Heart left ventricle (tissue), 16 donors: ENCODE data around the gene MAT2A. TPM values are rescaled to one million over a fixed set of nuclear protein-coding genes. Genes with fewer than 3 reads are reported as not detected.

Experiments used
- ATAC-seq, 4 donors: fragments of 200-7000 bp; cut with Tn5 transposase; one replicate each; pipeline ENCODE4 v1.9.1; 2020 to 2022; ENCODE audit warnings: moderate library complexity in 4 of 4, mild to moderate bottlenecking in 3 of 4, moderate number of reproducible peaks in 1 of 4
- DNase-seq, 5 donors: peaks; one replicate each; pipeline ENCODE4 v3.0.0-alpha.2; 2020
- H3K27ac ChIP-seq, 12 donors: fragments of 200-600 bp; sonication (generic) in 4 of 12; one replicate each; pipeline versions ENCODE4 v1.5.0 to v1.8.0; 2016 to 2022; ENCODE audit warnings: mild to moderate bottlenecking in 2 of 12
- H3K27me3 ChIP-seq, 9 donors: fragments of 200-600 bp; sonication (generic) in 2 of 9; one replicate each; pipeline versions ENCODE4 v1.5.1 to v1.8.0; 2016 to 2022; ENCODE audit warnings: mild to moderate bottlenecking in 3 of 9
- H3K36me3 ChIP-seq, 9 donors: fragments of 200-600 bp; sonication (generic) in 2 of 9; one replicate each; pipeline versions ENCODE4 v1.5.0 to v1.8.0; 2018 to 2022; ENCODE audit warnings: mild to moderate bottlenecking in 2 of 9
- H3K4me1 ChIP-seq, 12 donors: fragments of 200-600 bp; sonication (generic) in 4 of 12; one replicate each; pipeline versions ENCODE4 v1.5.0 to v1.8.0; 2016 to 2022; ENCODE audit warnings: mild to moderate bottlenecking in 3 of 12
- H3K4me3 ChIP-seq, 12 donors: fragments of 200-600 bp; sonication (generic) in 4 of 12; one replicate each; pipeline versions ENCODE4 v1.5.0 to v1.8.0; 2017 to 2022; ENCODE audit warnings: mild to moderate bottlenecking in 9 of 12, moderate library complexity in 4 of 12
- H3K9me3 ChIP-seq, 12 donors: fragments of 200-600 bp; sonication (generic) in 4 of 12; one replicate each; pipeline versions ENCODE4 v1.5.0 to v1.8.0; 2016 to 2022; ENCODE audit warnings: mild to moderate bottlenecking in 1 of 12
- POLR2A ChIP-seq, 2 donors: fragments of 450-650 bp; IDR thresholded peaks; one replicate each; pipeline ENCODE4 v1.6.1; 2017; ENCODE audit warnings: antibody characterized with exemption in 2 of 2, mild to moderate bottlenecking in 2 of 2, moderate library complexity in 2 of 2
- WGBS, 4 donors: extraction: QIAGEN DNeasy Blood & Tissue Kit in 2 of 4; methylation state at CpG; one replicate each; pipeline versions ENCODE4 v1.1.5 to v1.1.7; 2013 to 2018; 5-methylcytosine and 5-hydroxymethylcytosine counted together
- intact Hi-C, 10 donors: fragments of 100-400 bp; cut with DNase I; formaldehyde crosslinking; loops; one replicate each; pipeline versions ENCODE4 v1.11.1 to v1.14.2; 2022
- polyA plus RNA-seq, 2 donors: library from polyadenylated mRNA; stranded (reverse); fragments of 200-250 nt; gene quantifications; one replicate each; pipeline ENCODE4 v1.2.3, GENCODE V29; 2013
- total RNA-seq, 9 donors: library from RNA; depleted of rRNA in 2 of 9; stranded (reverse); fragments of >200 nt in 2 of 9; fragmentation: NEBNext Ultra II Directional in 3 of 9; extraction: Animal tissue kit (Norgen Biotek cat#: 25700) in 3 of 9; gene quantifications; one replicate each; pipeline versions ENCODE4 v1.1.0 to v1.2.4, GENCODE V29; 2016 to 2023
- TF ChIP-seq, protein P1 (sequence below), 12 donors: fragments of 200-600 bp; sonication (generic) in 4 of 12; IDR thresholded peaks; one replicate each; pipeline versions ENCODE4 v1.5.0 to v1.8.0; 2018 to 2022; ENCODE audit warnings: antibody characterized with exemption in 12 of 12, mild to moderate bottlenecking in 5 of 12
- donor health status: ischemic (EF 13 %, LVEDD 7.1; RV severe dilation, severe dysfunction).
- donor health status: healthy with polysubstance abuse.
- donor health status: DM: no; HTN: yes; CAD: no.
- donor health status: DM: no; HTN: no; CAD: no.
- donor health status: ischemic (EF 25% LVEDD 6.9; RV normal size, moderate dysfunction).
- donor health status: ischemic (EF 25% LVEDD 5.7; RV mildly dilated, moderate dysfunction).
- donor health status: healthy.
- donor health status: DM: yes; HTN: yes; CAD: no.
- donor health status: ischemic (EF 35%, LVEDD 5.7; RV mildly dilated, moderate dysfunction).
- donor health status: nonischemic (EF 11% LVEDD 7.7; RV severe dilation, severe dysfunction).
- donor health status: DM: yes; HTN: yes; CAD: no.
- donor health status: PGD.
- donor health status: ischemic (EF 29% LVEDD 5.4; RV normal size, mild dysfunction).
- donor health status: nonischemic (EF 23%, LVEDD 6.1; RV moderate dilation, normal function).

The MAT2A gene
- total and polyA plus RNA-seq, 11 donors: 66.0 to 218 (median 128) TPM

- peaks cover 0 to 11% (median 0%) of the 10 kb centered on the region in 9 donors for H3K36me3 ChIP-seq
- peak in 2 of 4 donors; percentile 2 to 14 for ATAC-seq
These were observed 46.8 kb downstream of the MAT2A start for GRCh38 chr2:85585781-85586105.

DNA sequence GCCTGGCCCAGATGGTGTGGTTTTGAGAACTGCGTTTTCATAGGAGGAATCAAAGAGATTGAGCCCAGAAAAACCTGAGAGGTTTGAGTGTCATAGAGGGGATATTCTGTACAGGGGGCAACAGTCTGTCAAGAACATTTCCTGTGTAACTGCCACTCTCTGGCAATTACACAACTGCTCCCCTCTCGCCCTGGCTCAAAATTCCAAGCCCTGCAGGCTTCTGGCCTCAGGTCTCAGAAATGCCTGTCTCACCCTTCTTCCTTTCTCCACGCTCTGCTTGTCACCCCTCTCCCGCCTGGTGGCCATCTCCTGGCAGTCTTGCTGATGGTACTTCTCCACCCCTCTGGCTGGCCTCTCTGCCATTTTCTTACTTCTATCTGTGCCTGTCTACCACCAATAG lies 49.3 kb downstream of the MAT2A start:
- H3K27ac ChIP-seq: peak overlapping the region; percentile 56 to 97 (median 88)
- peak overlapping the region in 1 of 12 donors; percentile 29 for H3K4me3 ChIP-seq
- no peak for ATAC-seq
- H3K27me3 ChIP-seq: no peaks in the 10 kb centered on the region
- H3K4me1 ChIP-seq: peaks cover 10 to 87% (median 80%) of the 10 kb centered on the region in 12 donors
- H3K9me3 ChIP-seq: no peaks in the 10 kb centered on the region
- DNase-seq: no peak
- intact Hi-C loops: no loop called here
- peaks cover 0 to 8% (median 0%) of the 10 kb centered on the region in 9 donors for H3K36me3 ChIP-seq
- 67 to 84% (median 79%) methylated on average over 4 of the region's 4 CpGs for whole genome bisulfite sequencing, 4 donors
- no peak for TF ChIP-seq POLR2A (IDR thresholded peaks at IDR 0.05)
- TF ChIP-seq, protein P1, sequence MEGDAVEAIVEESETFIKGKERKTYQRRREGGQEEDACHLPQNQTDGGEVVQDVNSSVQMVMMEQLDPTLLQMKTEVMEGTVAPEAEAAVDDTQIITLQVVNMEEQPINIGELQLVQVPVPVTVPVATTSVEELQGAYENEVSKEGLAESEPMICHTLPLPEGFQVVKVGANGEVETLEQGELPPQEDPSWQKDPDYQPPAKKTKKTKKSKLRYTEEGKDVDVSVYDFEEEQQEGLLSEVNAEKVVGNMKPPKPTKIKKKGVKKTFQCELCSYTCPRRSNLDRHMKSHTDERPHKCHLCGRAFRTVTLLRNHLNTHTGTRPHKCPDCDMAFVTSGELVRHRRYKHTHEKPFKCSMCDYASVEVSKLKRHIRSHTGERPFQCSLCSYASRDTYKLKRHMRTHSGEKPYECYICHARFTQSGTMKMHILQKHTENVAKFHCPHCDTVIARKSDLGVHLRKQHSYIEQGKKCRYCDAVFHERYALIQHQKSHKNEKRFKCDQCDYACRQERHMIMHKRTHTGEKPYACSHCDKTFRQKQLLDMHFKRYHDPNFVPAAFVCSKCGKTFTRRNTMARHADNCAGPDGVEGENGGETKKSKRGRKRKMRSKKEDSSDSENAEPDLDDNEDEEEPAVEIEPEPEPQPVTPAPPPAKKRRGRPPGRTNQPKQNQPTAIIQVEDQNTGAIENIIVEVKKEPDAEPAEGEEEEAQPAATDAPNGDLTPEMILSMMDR (IDR thresholded peaks at IDR 0.05): no peak

More at GRCh38 chr2:85585781-85586105, 46.8 kb downstream of the MAT2A start:
- no peaks in the 10 kb centered on the region for H3K27me3 ChIP-seq
- WGBS, 4 donors: 37 to 65% (median 46%) methylated on average over 1 of the region's 1 CpG
- DNase-seq: no peak
- TF ChIP-seq POLR2A (IDR thresholded peaks at IDR 0.05): no peak
- TF ChIP-seq, protein P1 (IDR thresholded peaks at IDR 0.05): no peak
- H3K4me1 ChIP-seq: peaks cover 10 to 90% (median 64%) of the 10 kb centered on the region in 12 donors
- intact Hi-C loops: no loop called here
- H3K4me3 ChIP-seq: peak overlapping the region in 10 of 12 donors; percentile 61 to 90 (median 74)
- H3K9me3 ChIP-seq: no peaks in the 10 kb centered on the region
- peak overlapping the region; percentile 87 to 97 (median 94) for H3K27ac ChIP-seq

DNA sequence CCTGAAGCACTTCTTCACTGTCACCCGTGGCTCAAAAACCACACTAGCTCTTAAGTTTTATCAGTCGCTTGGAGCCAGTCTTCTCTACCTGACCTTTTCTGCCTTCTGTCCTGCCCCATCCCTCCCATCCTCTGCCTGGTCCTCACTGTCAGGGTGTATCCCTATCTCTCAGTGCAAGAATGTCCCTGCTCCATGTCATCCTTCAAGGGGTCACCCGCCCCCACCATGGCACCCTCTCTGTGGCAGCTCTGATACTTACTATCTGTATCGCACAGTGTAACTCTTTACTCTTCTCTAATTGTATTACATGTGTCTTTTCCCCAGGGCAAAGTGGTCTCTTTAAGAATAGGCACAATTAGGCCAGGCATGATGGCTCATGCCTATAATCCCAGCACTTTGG lies 49.7 kb downstream of the MAT2A start:
- Histone ChIP-seq H3K27me3 (no peaks in the 10 kb centered on the region), H3K4me1 (peaks cover 10 to 85% (median 79%) of the 10 kb centered on the region in 12 donors), H3K4me3 (peak overlapping the region in 1 of 12 donors; percentile 29), H3K9me3 (no peaks in the 10 kb centered on the region), H3K27ac (peak overlapping the region; percentile 56 to 97 (median 88)), H3K36me3 (peaks cover 0 to 10% (median 0%) of the 10 kb centered on the region in 9 donors)
- TF ChIP-seq POLR2A (IDR thresholded peaks at IDR 0.05): no peak
- TF ChIP-seq, protein P1 (IDR thresholded peaks at IDR 0.05): no peak
- intact Hi-C loops: no loop called here
- ATAC-seq: no peak
- WGBS, 4 donors: 73 to 80% (median 79%) methylated on average over 4 of the region's 4 CpGs
- no peak for DNase-seq

DNA sequence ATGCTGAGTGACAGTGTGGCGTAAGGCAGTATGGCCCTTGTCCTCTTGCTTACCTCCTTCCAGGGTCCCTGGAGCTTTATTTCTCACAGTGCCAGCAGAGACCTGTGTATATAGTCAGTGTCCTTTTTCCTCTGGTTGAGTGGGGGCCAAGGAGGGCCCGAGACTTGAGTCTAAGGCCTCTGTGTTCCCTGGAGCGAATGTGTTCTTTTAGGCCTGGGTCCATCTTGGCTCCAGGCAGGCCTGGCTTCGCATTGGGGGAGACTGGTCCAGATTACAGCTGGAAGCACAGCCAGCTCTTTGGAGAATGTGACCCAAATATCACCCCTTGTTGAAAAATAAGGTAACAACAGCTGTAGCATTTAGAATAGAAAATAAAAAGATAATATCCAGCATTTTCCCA lies 50.2 kb downstream of the MAT2A start:
- TF ChIP-seq POLR2A (IDR thresholded peaks at IDR 0.05): no peak
- TF ChIP-seq, protein P1 (IDR thresholded peaks at IDR 0.05): no peak
- H3K4me1 ChIP-seq: peaks cover 10 to 86% (median 76%) of the 10 kb centered on the region in 12 donors
- 77 to 88% (median 85%) methylated on average over 4 of the region's 4 CpGs for WGBS, 4 donors
- no peak for ATAC-seq
- H3K27me3 ChIP-seq: no peaks in the 10 kb centered on the region
- intact Hi-C loops: no loop called here
- no peak overlapping the region for H3K4me3 ChIP-seq
- no peaks in the 10 kb centered on the region for H3K9me3 ChIP-seq
- H3K27ac ChIP-seq: peak overlapping the region; percentile 56 to 97 (median 88)
- peaks cover 0 to 12% (median 0%) of the 10 kb centered on the region in 9 donors for H3K36me3 ChIP-seq
- DNase-seq: peak in 1 of 5 donors; percentile 52
